Kidney epithelial cell (primary cell): ENCODE results near the gene ELMO1. TPM values are rescaled to one million over a fixed set of nuclear protein-coding genes. Genes with fewer than 3 reads are reported as not detected.

ENCODE experiments used
- DNase-seq: peaks from one replicate; pipeline ENCODE4 v3.0.0-alpha.2; 2010; ENCODE audit warnings: low read depth
- H3K27me3 ChIP-seq: 2 replicates; pipeline ENCODE4 v1.6.0; 2011; ENCODE audit warnings: low read length; ENCODE audit not compliant: control insufficient read depth, insufficient read depth
- H3K36me3 ChIP-seq: 2 replicates; pipeline ENCODE4 v1.5.1; 2011; ENCODE audit warnings: low read length; ENCODE audit not compliant: control insufficient read depth, insufficient read depth
- H3K4me3 ChIP-seq: 2 replicates; pipeline ENCODE4 v1.5.1; 2011; ENCODE audit warnings: low read depth, mild to moderate bottlenecking, control low read depth, low read length
- CTCF ChIP-seq: IDR thresholded peaks from 2 replicates; pipeline ENCODE4 v1.5.1; 2011; ENCODE audit warnings: mild to moderate bottlenecking, moderate library complexity, low read length, control low read depth, inconsistent platforms; ENCODE audit not compliant: insufficient read depth, poor library complexity, severe bottlenecking
- total RNA-seq: library from RNA; depleted of rRNA; stranded (reverse); fragments of >200 nt; gene quantifications from 2 replicates; pipeline ENCODE4 v1.2.3, GENCODE V29; 2015

Gene ELMO1
- total RNA-seq, 1 donor from 2014 or later: 11.4 TPM

GRCh38 chr7:36862771-36863261 lies 585.8 kb downstream of the ELMO1 start:
- H3K27me3 ChIP-seq: no peaks in the 10 kb centered on the region
- no peak for DNase-seq
- no peak for TF ChIP-seq CTCF
- H3K4me3 ChIP-seq: no peak overlapping the region
- H3K36me3 ChIP-seq: no peaks in the 10 kb centered on the region

DNA sequence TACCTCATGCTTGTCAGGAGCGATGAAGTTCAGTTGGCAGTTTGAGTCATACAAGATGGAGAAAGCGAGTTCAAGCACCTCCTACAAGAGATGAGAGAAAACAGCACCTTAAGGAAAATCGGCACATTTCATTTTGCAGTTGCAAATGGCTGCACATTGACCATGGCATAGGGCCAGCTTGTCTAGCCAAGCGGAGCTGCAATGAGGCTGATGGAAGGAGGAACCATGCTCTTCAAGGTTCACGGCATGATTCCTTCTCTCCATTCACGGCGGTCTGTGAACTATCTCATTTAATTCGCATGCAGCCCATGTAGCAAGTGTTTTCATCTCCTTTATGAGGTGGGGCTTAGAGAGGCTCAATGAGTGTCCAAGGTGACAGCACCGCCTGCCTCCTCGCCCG lies 587.0 kb downstream of the ELMO1 start:
- Histone ChIP-seq H3K36me3 (no peaks in the 10 kb centered on the region), H3K27me3 (no peaks in the 10 kb centered on the region), H3K4me3 (no peak overlapping the region)
- DNase-seq: no peak
- no peak for TF ChIP-seq CTCF

- no peak overlapping the region for H3K4me3 ChIP-seq
Observed at GRCh38 chr7:36860681-36861080, 588.0 kb downstream of the ELMO1 start.

DNA sequence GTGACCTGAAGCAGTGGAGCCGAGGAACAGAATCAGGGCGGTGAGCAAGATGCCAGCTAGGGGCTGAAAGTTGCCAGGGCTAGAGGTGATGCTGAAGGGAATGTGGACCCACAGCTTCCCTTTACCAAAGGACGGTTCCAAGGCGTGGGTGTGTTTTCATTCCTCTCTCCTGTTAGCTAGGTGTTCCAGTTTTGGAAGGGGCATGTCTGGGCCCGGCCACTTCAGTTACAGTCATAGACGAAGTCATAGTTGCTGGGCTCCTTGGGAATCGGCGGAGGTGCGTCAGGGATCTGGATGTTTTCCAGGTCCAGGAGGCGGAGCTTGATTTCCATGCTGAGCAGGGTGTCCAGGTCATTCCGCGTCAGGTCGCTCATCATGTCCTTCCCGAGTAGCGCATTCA lies 593.3 kb downstream of the ELMO1 start:
- no peak for TF ChIP-seq CTCF
- H3K4me3 ChIP-seq: no peak overlapping the region
- no peak for DNase-seq
- H3K27me3 ChIP-seq: no peaks in the 10 kb centered on the region
- H3K36me3 ChIP-seq: no peaks in the 10 kb centered on the region

More at GRCh38 chr7:36860681-36861080, 588.0 kb downstream of the ELMO1 start:
- no peak for DNase-seq
- TF ChIP-seq CTCF: no peak
- Histone ChIP-seq H3K36me3 (no peaks in the 10 kb centered on the region), H3K27me3 (no peaks in the 10 kb centered on the region)

DNA sequence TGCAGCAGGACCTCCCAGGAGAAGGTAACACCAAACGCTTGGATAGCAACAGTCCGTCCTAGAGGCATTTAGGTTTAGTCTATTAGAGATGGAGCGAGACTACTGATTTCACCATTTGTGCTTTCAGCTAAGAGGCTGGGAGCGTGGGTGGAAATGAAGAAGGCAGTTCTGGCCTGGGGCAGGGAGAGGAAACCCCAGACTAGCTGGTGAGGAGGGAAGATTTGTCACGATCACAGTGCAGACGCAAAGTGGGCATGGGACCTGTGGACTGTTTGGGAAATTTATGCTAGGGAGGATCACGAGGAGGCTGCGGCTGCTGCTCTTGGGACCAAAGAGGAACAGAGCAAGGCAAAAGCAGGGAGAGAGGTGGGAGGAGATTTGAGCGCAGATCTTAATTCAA lies 594.0 kb downstream of the ELMO1 start:
- no peaks in the 10 kb centered on the region for H3K36me3 ChIP-seq
- TF ChIP-seq CTCF: no peak
- H3K27me3 ChIP-seq: no peaks in the 10 kb centered on the region
- no peak for DNase-seq
- H3K4me3 ChIP-seq: no peak overlapping the region

GRCh38 chr7:36852931-36853330 lies 595.7 kb downstream of the ELMO1 start:
- no peak overlapping the region for H3K4me3 ChIP-seq
- no peaks in the 10 kb centered on the region for H3K27me3 ChIP-seq
- no peaks in the 10 kb centered on the region for H3K36me3 ChIP-seq
- TF ChIP-seq CTCF: no peak
- no peak for DNase-seq
